HEK293T (cell line): ENCODE data around the gene KPRP.

Experiments used
- ARNT ChIP-seq: fragments of 450-650 bp; IDR thresholded peaks from 2 replicates; pipeline ENCODE4 v1.6.1; 2017; ENCODE audit warnings: mild to moderate bottlenecking
- BHLHE40 ChIP-seq: fragments of 450-650 bp; IDR thresholded peaks from 2 replicates; pipeline ENCODE4 v1.6.1; 2016; ENCODE audit warnings: mild to moderate bottlenecking, moderate library complexity, borderline replicate concordance
- FOXA1 ChIP-seq: fragments of 450-650 bp; IDR thresholded peaks from 2 replicates; pipeline ENCODE4 v1.6.1; 2016; ENCODE audit warnings: mild to moderate bottlenecking
- FOXK2 ChIP-seq: fragments of 450-650 bp; IDR thresholded peaks from 2 replicates; pipeline ENCODE4 v1.6.1; 2016; ENCODE audit warnings: mild to moderate bottlenecking
- HDGF ChIP-seq: fragments of 450-650 bp; IDR thresholded peaks from 2 replicates; pipeline ENCODE4 v1.6.1; 2017; ENCODE audit warnings: antibody characterized with exemption, borderline replicate concordance
- L3MBTL2 ChIP-seq: fragments of 450-650 bp; conservative IDR thresholded peaks from 2 replicates; pipeline ENCODE4 v1.6.1; 2016; ENCODE audit warnings: mild to moderate bottlenecking
- NFRKB ChIP-seq: fragments of 450-650 bp; IDR thresholded peaks from 2 replicates; pipeline ENCODE4 v1.6.1; 2016; ENCODE audit warnings: mild to moderate bottlenecking, moderate library complexity
- SP1 ChIP-seq: fragments of 450-650 bp; IDR thresholded peaks from 2 replicates; pipeline ENCODE4 v1.6.1; 2017
- TF ChIP-seq, protein P1 (sequence below): fragments of 450-650 bp; IDR thresholded peaks from 2 replicates; pipeline ENCODE4 v1.6.1; 2016

DNA sequence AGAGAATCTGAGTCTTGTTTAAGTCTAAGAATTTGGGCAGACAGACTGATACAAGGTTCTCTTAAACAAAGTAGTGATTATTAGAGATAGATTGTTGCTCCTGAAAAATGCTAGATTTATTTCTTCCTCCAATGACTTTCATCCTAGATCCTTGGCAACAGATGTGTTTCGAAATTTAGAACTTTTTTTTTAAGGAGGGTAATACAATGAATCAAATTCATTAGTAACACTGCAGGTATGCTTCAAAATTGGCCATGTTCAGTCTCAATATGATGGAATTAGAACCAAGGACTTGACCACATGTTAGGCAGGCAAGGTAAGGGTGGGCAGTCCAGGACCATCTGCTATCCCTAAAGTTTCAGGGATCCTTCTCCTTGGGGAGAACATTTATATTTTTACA lies 12.6 kb downstream of the KPRP start:
- TF ChIP-seq FOXA1 (no peak), SP1 (no peak), L3MBTL2 (no peak), BHLHE40 (no peak), ARNT (no peak), NFRKB (no peak), FOXK2 (no peak), HDGF (no peak)
- TF ChIP-seq, protein P1, sequence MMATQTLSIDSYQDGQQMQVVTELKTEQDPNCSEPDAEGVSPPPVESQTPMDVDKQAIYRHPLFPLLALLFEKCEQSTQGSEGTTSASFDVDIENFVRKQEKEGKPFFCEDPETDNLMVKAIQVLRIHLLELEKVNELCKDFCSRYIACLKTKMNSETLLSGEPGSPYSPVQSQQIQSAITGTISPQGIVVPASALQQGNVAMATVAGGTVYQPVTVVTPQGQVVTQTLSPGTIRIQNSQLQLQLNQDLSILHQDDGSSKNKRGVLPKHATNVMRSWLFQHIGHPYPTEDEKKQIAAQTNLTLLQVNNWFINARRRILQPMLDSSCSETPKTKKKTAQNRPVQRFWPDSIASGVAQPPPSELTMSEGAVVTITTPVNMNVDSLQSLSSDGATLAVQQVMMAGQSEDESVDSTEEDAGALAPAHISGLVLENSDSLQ = no peak
